IgD-negative memory B cell (primary cell): Measurements from ENCODE around the gene ZBTB3. TPM values are rescaled to one million over a fixed set of nuclear protein-coding genes. Genes with fewer than 3 reads are reported as not detected.
"Not testable (repeated sequence)": the region's sequence is repeated elsewhere in the genome, so short reads cannot be mapped to it uniquely, and the experiment has no call there.

ENCODE experiments used
- H3K27ac Mint-ChIP-seq, 3 donors: one replicate each; pipeline ENCODE4 v1.8.0; 2020 to 2022; ENCODE audit warnings: mild to moderate bottlenecking in 3 of 3, mixed read lengths in 3 of 3, moderate library complexity in 1 of 3
- H3K27me3 Mint-ChIP-seq: one replicate; pipeline ENCODE4 v1.8.0; 2021; ENCODE audit warnings: mixed read lengths
- H3K36me3 Mint-ChIP-seq: one replicate; pipeline ENCODE4 v1.8.0; 2020; ENCODE audit warnings: mild to moderate bottlenecking, mixed read lengths
- H3K4me1 Mint-ChIP-seq, 3 donors: one replicate each; pipeline ENCODE4 v1.8.0; 2020 to 2022; ENCODE audit warnings: mixed read lengths in 3 of 3, mild to moderate bottlenecking in 1 of 3
- H3K4me3 Mint-ChIP-seq, 4 donors: one replicate each; pipeline ENCODE4 v1.8.0; 2020 to 2022; ENCODE audit warnings: mild to moderate bottlenecking in 4 of 4, mixed read lengths in 4 of 4, moderate library complexity in 3 of 4
- H3K9me3 Mint-ChIP-seq, 3 donors: one replicate each; pipeline ENCODE4 v1.8.0; 2020 to 2021; ENCODE audit warnings: mixed read lengths in 3 of 3, mild to moderate bottlenecking in 1 of 3
- polyA plus RNA-seq: library from polyadenylated mRNA; unstranded; fragments of 300-500 nt; fragmentation: Illumina TruSeq; gene quantifications from one replicate; pipeline ENCODE4 v1.2.3, GENCODE V29; 2021

The ZBTB3 gene
- polyA plus RNA-seq, 1 donor from 2014 or later, result 5.0 TPM

DNA sequence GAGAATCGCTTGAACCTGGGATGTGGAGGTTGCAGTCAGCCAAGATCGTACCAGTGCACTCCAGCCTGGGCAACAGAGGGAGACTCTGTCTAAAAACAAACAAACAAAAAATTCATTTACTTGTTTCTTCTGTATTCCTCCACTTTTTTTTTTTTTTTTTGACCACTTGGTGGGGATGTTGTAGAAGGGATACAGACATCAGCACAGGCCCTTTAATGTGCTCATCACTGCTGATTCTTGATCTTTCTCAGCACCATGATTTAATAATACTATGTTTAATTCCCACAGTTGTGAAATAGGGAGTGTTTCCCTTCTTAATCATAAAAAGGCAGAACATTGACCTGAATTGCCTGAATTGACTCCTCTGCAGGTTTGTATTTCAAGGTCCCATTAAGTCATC is 21.1 kb downstream of the ZBTB3 start:
- peak overlapping the region in 2 of 4 donors; percentile 23 to 28 for H3K4me3 Mint-ChIP-seq
- H3K27me3 Mint-ChIP-seq, result no peaks in the 10 kb centered on the region
- peak overlapping the region in 1 of 3 donors; percentile 62 for H3K27ac Mint-ChIP-seq
- peaks cover 4 to 15% (median 15%) of the 10 kb centered on the region in 3 donors for H3K4me1 Mint-ChIP-seq
- no peaks in the 10 kb centered on the region for H3K9me3 Mint-ChIP-seq
- no peaks in the 10 kb centered on the region for H3K36me3 Mint-ChIP-seq

DNA sequence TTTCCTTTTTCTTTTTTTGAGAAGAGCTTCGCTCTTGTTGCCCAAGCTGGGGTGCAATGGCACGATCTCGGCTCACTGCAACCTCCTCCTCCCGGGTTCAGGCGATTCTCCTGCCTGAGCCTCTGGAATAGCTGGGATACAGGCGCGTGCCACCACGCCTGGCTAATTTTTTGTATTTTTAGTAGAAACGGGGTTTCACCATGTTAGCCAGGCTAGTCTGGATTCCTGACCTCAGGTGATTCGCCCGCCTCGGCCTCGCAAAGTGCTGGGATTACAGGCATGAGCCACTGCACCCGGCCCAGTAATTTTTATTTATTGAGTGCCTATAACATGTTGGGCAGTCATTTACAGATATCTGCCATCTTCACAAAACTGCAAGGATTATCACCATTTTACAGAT is 23.9 kb downstream of the ZBTB3 start:
- Mint-ChIP-seq H3K4me3 (peak overlapping the region; percentile 77 to 100 (median 93)), H3K4me1 (peaks cover 11 to 25% (median 20%) of the 10 kb centered on the region in 3 donors)
- not testable (repeated sequence) for H3K27me3 Mint-ChIP-seq, H3K9me3 Mint-ChIP-seq, H3K36me3 Mint-ChIP-seq, H3K27ac Mint-ChIP-seq

DNA sequence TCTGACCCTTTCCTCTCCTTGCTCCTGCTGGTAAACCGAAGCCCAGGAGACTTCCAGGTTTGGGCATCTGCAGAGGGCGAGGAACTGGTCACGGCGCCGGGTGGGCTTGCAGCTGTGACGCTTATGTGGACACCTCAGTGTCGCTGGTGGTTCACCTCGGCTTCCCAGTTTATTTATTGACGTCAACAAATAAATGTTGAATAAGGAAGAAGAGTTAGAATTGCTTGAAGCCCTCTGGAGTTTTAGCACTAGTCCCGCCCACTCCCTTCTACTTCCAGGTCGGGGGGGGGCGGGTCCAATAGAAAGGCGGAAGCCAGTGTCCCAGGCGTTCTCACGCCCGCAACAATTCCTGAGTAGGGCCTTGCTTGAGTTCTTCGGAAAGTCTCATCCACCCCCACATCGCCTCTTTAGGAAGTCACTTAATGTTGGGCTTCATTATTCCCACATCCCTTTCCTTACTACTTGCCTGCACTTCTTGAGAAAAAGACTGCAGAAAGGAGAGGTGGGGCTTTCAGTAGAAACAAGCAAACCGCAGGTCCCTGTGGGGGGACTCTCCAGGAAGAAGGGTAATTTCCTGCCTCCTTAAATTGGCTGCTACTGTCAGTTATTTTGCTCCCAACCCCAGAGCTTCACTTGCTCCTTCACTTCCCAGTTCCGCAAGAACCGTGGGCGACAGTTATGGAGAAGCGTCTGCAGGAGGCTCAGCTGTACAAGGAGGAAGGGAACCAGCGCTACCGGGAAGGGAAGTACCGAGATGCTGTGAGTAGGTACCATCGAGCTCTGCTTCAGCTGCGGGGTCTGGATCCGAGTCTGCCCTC is 25.6 kb downstream of the ZBTB3 start, which contains the start of gene TTC9C:
Gene TTC9C (plus strand): TSS at position 316 of the 818 bp plus-strand sequence. CDS start 363 bp downstream, at position 679.
- Mint-ChIP-seq H3K4me3 (peak within 1 kb of the TSS; percentile 97 to 100 (median 100)), H3K27me3 (no peaks in the 10 kb centered on the region), H3K4me1 (peaks cover 25 to 39% (median 35%) of the 10 kb centered on the region in 3 donors)

DNA sequence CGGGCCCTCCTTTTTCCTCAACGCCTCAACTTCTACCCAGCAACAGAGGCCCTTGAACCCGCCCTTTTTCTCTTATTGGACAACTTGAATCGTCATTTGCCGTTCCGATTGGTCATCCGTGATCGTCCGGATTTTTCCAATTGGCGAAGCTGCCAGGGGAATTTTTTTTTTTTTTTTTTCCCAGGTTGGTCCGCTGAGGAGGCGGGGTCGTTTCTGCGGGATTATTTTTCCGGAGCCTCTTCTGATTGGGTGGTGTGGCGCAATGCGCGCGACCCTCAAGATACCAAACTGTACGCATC is 26.1 kb downstream of the ZBTB3 start:
- Mint-ChIP-seq H3K27ac (peak overlapping the region; percentile 99), H3K9me3 (no peaks in the 10 kb centered on the region), H3K27me3 (no peaks in the 10 kb centered on the region), H3K36me3 (peaks cover 5% of the 10 kb centered on the region), H3K4me1 (peaks cover 23 to 34% (median 30%) of the 10 kb centered on the region in 3 donors), H3K4me3 (peak overlapping the region; percentile 97 to 100 (median 100))

More for the DNA sequence above, 25.6 kb downstream of the ZBTB3 start, which contains the start of gene TTC9C:
- peak within 1 kb of the TSS; percentile 99 for H3K27ac Mint-ChIP-seq
- no peaks in the 10 kb centered on the region for H3K9me3 Mint-ChIP-seq
- H3K36me3 Mint-ChIP-seq, result peaks cover 5% of the 10 kb centered on the region

DNA sequence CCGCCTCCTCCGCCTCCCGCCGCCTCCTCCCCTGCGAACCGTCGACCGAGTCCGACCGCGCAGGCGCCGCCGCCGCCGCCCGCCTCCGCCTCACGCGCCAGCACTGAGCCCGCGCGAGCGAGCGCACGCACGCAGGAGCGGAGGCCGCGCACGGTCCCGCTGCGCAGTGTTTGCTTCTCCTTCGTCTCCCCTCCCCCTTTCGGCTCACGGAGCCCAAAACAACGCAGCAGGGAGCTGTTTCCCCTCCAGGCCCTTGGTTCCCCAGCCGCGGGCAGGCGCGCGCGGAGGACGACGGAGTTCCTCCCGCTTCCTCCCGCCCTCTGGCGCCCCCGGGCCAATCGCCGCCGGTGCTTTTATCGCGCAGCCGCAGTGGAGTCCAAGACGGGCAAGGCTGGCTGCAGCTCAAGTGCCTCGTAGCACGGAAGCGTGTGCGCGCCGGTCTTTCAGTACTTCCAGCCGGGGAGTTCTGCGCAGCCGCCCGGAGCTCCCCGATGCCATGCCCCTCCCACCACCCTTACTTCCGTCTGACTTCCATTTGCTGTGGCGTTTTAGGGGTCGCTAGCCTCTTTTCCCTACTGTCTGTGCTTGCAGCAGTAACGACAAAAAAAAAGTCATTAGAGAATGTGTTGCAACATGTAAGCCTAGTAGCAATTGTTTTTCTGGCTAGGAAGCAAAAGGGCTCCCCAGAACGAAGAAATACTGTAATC is 26.6 kb downstream of the ZBTB3 start, which contains the start of gene HNRNPUL2:
Gene HNRNPUL2 (minus strand): TSS at position 293 of the 707 bp plus-strand sequence. CDS start 301 bp downstream, outside the sequence.
- Mint-ChIP-seq H3K27ac (peak within 1 kb of the TSS; percentile 99), H3K4me3 (peak within 1 kb of the TSS; percentile 97 to 100 (median 100)), H3K27me3 (no peaks in the 10 kb centered on the region), H3K9me3 (no peaks in the 10 kb centered on the region), H3K36me3 (peaks cover 5% of the 10 kb centered on the region), H3K4me1 (peaks cover 25 to 33% (median 30%) of the 10 kb centered on the region in 3 donors)

DNA sequence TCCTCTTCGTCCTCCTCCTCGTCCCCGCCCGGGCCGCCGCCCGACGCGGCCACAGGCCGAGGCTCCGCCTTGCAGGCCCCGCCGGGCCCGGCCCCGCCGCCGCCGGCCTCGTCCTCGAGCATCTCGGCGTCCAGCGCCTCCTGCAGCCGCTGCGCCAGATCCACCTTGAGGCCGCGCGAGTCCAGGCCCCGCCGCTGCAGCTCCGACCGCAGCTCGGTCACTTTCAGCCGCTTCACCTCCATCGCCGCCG is 27.1 kb downstream of the ZBTB3 start:
- Mint-ChIP-seq H3K36me3 (peaks cover 6% of the 10 kb centered on the region), H3K4me3 (peak overlapping the region; percentile 97 to 100 (median 100)), H3K27me3 (no peaks in the 10 kb centered on the region), H3K9me3 (no peaks in the 10 kb centered on the region), H3K4me1 (peaks cover 26 to 33% (median 33%) of the 10 kb centered on the region in 3 donors), H3K27ac (peak overlapping the region; percentile 90 to 99 (median 99))

DNA sequence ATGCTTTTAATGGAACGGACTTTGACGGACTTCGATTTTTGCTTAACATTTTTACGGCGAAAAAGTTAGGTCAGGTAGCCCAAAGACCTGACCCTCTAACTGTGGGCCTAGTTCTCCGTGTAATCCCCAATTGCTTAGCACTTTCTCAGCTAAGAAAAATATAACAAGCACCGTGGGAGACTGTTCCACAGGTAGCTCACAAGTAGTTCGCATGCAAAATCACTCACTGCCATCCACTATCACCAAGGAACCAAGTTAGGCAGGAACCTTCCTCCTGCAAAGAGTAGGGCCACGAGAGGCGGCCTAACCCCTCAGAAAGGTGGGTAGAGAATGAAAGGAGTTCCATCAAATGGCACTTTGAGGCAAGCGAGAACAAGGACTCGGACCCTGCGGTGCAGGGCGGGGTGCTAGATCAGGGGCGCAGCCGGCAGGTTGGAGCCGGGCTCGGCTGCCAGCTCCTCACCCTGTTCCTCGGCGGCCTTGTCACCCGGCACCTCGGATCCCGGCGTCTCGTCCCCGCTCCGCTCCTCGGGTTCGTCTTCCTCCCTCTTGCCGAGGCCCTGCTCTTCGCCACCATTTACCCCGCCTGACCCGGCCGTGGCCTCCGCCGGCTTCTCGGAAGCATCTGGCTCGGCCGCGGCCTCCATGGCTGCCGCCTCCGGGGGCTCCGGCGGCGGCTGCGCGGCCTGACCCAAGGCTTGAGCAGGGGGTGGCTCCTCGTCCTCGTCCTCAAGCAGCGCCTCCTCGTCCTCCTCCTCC is 27.6 kb downstream of the ZBTB3 start:
- no peaks in the 10 kb centered on the region for H3K27me3 Mint-ChIP-seq
- peaks cover 26 to 33% (median 33%) of the 10 kb centered on the region in 3 donors for H3K4me1 Mint-ChIP-seq
- H3K4me3 Mint-ChIP-seq, result peak overlapping the region; percentile 97 to 100 (median 100)
- H3K36me3 Mint-ChIP-seq, result peaks cover 6% of the 10 kb centered on the region
- peak overlapping the region; percentile 90 to 99 (median 93) for H3K27ac Mint-ChIP-seq
- H3K9me3 Mint-ChIP-seq, result no peaks in the 10 kb centered on the region

DNA sequence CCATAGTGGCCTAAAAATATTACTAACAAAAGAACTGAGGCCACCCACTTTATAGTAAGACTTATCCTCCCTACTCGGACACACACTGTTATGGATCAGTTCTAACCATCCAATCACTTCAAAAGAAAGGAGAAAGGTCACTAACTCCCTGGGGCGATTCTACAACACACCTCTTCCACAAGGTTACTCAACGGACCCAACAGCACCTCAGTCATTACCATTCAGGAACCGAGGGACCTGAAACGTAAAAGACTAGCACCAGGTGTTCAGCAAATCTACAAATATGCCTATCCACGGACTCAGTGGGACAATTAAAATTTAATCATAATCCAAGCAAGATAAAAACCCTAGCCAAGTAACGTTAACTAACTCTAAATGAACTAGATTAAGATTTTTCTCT is 28.3 kb downstream of the ZBTB3 start:
- no peaks in the 10 kb centered on the region for H3K27me3 Mint-ChIP-seq
- peaks cover 29 to 34% (median 33%) of the 10 kb centered on the region in 3 donors for H3K4me1 Mint-ChIP-seq
- peak overlapping the region; percentile 90 to 99 (median 93) for H3K27ac Mint-ChIP-seq
- peaks cover 8% of the 10 kb centered on the region for H3K36me3 Mint-ChIP-seq
- no peaks in the 10 kb centered on the region for H3K9me3 Mint-ChIP-seq
- H3K4me3 Mint-ChIP-seq, result peak overlapping the region; percentile 97 to 100 (median 100)

DNA sequence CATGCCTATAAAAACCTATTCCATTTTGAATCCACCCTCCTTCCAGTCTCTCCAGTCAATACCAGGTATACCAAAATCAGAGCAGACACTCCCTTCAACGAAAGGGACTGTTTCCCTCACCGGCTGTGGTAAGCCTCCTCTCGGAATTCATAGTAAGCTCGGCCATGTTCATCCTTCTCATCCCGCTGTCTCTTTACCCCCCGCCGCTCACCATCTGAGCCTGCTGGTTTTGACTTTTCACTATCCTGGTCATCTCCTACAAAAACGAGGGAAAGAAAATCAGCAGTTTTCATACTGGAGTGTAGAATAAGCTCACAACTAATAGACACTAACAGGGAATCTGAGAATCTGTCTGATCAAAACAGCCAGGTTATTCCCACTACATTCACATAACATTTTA is 29.8 kb downstream of the ZBTB3 start:
- peaks cover 31 to 33% (median 32%) of the 10 kb centered on the region in 3 donors for H3K4me1 Mint-ChIP-seq

DNA sequence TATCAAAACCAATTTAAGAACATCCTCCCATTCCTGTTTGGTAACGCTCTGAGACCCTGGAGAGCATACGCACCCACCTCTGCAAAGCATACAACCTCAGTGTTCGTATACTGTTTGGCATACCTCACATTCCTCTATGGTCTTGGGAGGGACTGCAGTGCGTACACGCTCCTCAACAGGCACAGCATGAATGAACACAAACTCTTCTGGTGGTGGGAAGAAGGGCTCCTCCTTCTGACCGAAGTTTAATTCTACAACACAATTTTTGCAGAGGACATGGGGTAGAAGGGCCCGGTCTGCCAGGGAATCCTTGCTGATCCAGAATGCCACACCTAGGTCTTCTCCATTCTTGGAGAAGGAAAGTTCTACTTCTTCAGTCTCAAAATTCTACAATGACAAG is 32.0 kb downstream of the ZBTB3 start:
- peak overlapping the region in 1 of 3 donors; percentile 31 for H3K27ac Mint-ChIP-seq
- H3K9me3 Mint-ChIP-seq, result no peaks in the 10 kb centered on the region
- H3K27me3 Mint-ChIP-seq, result no peaks in the 10 kb centered on the region
- H3K4me1 Mint-ChIP-seq, result peaks cover 29 to 35% (median 29%) of the 10 kb centered on the region in 3 donors
- peaks cover 13% of the 10 kb centered on the region for H3K36me3 Mint-ChIP-seq
- H3K4me3 Mint-ChIP-seq, result peak overlapping the region in 1 of 4 donors; percentile 40

More for the DNA sequence above, 29.8 kb downstream of the ZBTB3 start:
- Mint-ChIP-seq H3K27ac (peak overlapping the region; percentile 75 to 99 (median 87)), H3K27me3 (no peaks in the 10 kb centered on the region), H3K36me3 (peaks cover 10% of the 10 kb centered on the region), H3K9me3 (no peaks in the 10 kb centered on the region), H3K4me3 (peak overlapping the region in 3 of 4 donors; percentile 97 to 100 (median 99))

DNA sequence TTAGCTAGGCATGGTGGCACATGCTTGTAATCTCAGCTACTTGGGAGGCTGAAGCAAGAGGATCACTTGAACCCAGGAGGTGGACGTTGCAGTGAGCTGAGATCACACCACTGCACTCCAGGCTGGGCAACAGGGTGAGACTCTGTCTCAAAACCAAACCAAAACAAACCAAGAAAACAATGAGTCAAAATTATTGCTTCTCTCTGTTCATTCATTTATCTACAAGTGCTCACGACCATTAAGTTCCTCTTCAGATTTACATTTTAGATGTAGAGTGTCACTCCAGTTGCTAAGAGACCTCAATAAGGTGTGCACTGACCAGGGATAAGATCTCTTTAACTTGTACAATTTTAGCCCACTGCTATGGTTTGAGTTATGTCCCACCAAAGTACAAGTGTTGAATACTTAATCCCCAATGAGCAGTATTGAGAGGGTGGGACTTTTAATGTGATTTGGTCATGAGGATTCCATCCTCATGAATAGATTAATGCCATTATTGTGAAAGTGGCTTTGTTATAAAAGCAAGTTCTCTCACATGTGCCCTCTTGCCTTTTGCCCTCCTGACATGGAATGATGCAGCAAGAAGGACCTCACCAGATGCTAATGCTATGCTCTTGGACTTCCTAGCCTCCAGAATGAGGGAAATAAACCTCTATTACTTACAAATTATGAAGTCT is 34.5 kb downstream of the ZBTB3 start:
- Mint-ChIP-seq H3K9me3 (no peaks in the 10 kb centered on the region), H3K4me3 (peak overlapping the region in 1 of 4 donors; percentile 36), H3K27me3 (no peaks in the 10 kb centered on the region), H3K4me1 (peaks cover 15 to 23% (median 20%) of the 10 kb centered on the region in 3 donors), H3K36me3 (peaks cover 10% of the 10 kb centered on the region), H3K27ac (peak overlapping the region in 2 of 3 donors; percentile 15 to 75)

DNA sequence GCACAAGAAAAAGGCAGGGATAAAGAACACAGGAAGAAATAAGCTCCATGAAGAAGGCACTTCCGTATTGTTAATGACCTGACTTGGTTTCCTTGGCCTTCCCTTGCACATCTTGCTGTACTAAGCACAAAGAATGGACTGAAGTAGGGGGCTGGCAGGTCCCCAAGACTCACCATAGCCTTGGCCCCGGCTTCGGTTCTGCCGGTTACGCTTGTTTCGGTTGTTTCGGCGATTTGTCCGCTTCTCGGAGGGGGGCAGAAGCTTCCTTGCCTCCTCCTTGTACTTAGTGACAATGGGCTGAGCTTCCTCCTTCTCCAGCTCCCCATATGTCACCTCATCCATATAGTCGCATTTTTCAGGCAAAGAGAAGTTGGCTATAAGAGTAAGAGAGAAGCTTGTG is 37.1 kb downstream of the ZBTB3 start:
- H3K36me3 Mint-ChIP-seq, result peaks cover 9% of the 10 kb centered on the region
- H3K4me1 Mint-ChIP-seq, result peaks cover 18 to 21% (median 21%) of the 10 kb centered on the region in 3 donors
- peak overlapping the region in 1 of 3 donors; percentile 60 for H3K27ac Mint-ChIP-seq
- H3K9me3 Mint-ChIP-seq, result no peaks in the 10 kb centered on the region
- no peak overlapping the region for H3K4me3 Mint-ChIP-seq
- no peaks in the 10 kb centered on the region for H3K27me3 Mint-ChIP-seq

DNA sequence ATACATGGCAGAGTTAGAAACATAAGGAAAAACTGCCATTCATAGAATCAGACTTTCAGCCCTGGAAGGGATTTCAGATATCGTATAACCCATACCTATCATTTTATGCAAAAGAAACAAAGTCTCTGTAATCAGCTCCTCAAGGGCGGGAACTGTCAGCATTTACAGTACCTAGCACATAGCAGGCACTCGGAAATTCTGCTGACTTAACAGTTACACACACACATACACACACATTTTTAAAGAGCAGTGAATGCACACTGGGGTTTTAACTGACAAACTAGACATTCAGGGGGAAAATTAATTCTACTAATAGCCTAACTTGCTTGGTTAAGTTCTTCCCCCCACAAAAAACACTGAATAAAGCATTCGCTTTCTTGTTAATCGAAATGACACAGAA is 37.8 kb downstream of the ZBTB3 start:
- Mint-ChIP-seq H3K4me1 (peaks cover 18 to 21% (median 21%) of the 10 kb centered on the region in 3 donors), H3K36me3 (peaks cover 9% of the 10 kb centered on the region)

More for the DNA sequence above, 37.8 kb downstream of the ZBTB3 start:
- no peak overlapping the region for H3K4me3 Mint-ChIP-seq
- peak overlapping the region in 2 of 3 donors; percentile 60 to 63 for H3K27ac Mint-ChIP-seq
- H3K27me3 Mint-ChIP-seq, result no peaks in the 10 kb centered on the region
- H3K9me3 Mint-ChIP-seq, result no peaks in the 10 kb centered on the region
